OCI-LY3 (cell line): ENCODE measurements around the gene PAK1.

ENCODE experiments used
- EZH2phosphoT487 ChIP-seq: fragments of 200-600 bp; shearing (Covaris generic); IDR thresholded peaks from 2 replicates; pipeline ENCODE4 v1.6.1; 2018; ENCODE audit warnings: antibody characterized with exemption, mixed run types, low read depth
- TF ChIP-seq, protein P1 (sequence below): fragments of 200-600, 300-600 bp; sonication (generic); IDR thresholded peaks from 2 replicates; pipeline ENCODE4 v1.5.1; 2014; ENCODE audit warnings: antibody characterized with exemption, low read length, low read depth

DNA sequence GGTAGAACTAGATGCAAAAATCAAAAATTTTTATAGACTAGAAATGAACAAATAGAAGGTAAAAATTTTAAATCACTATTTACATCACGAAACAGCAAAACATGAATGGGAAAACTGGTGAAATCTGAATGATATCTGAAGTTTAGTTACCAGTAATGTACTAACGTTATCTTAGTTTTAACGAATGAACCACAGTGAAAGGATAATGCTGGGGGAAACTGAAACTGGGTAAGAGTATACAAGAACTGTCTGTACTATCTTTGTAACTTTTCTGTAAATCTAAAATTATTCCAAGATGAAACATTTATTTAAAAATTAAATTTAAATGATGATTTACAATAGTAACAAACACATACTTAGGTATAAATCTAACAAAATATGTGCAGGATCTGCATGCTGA is 179.9 kb downstream of the PAK1 start:
- TF ChIP-seq, protein P1, sequence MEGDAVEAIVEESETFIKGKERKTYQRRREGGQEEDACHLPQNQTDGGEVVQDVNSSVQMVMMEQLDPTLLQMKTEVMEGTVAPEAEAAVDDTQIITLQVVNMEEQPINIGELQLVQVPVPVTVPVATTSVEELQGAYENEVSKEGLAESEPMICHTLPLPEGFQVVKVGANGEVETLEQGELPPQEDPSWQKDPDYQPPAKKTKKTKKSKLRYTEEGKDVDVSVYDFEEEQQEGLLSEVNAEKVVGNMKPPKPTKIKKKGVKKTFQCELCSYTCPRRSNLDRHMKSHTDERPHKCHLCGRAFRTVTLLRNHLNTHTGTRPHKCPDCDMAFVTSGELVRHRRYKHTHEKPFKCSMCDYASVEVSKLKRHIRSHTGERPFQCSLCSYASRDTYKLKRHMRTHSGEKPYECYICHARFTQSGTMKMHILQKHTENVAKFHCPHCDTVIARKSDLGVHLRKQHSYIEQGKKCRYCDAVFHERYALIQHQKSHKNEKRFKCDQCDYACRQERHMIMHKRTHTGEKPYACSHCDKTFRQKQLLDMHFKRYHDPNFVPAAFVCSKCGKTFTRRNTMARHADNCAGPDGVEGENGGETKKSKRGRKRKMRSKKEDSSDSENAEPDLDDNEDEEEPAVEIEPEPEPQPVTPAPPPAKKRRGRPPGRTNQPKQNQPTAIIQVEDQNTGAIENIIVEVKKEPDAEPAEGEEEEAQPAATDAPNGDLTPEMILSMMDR, result no peak
- no peak for TF ChIP-seq EZH2phosphoT487
